ENCODE measurements around the gene PHPT1. TPM values are rescaled to one million over a fixed set of nuclear protein-coding genes. Genes with fewer than 3 reads are reported as not detected.
"Not testable (repeated sequence)": the region's sequence is repeated elsewhere in the genome, so short reads cannot be mapped to it uniquely, and the experiment has no call there.

Gene PHPT1
- total and polyA plus RNA-seq, 2 of the 8 experiments (the other 6 are each of a cell fraction or from before 2014, with no cell fraction given), result 109 to 226 TPM

GRCh38 chr9:136843801-136844740 lies 5.1 kb upstream of the PHPT1 start:
- H2AK5ac ChIP-seq (ENCODE audit: low read depth, low read length); H2BK120ac ChIP-seq (replicated peaks; ENCODE audit: low read depth, low read length); FAIRE-seq; H3K23ac ChIP-seq (ENCODE audit: insufficient read length); H3K14ac ChIP-seq (ENCODE audit: insufficient read length); H3K18ac ChIP-seq (ENCODE audit: extremely low read depth, low read length); H3K9me3 ChIP-seq (ENCODE audit: insufficient read depth in 2 of 2, low read depth in 1 of 2, low read length in 1 of 2); H3K27ac ChIP-seq (ENCODE audit: low read depth, low read length); H4K5ac ChIP-seq (ENCODE audit: insufficient read length, low read depth, low read length); H3K79me2 ChIP-seq (ENCODE audit: control insufficient read depth in 1 of 2, insufficient read depth in 2 of 2, low read length in 2 of 2); H4K91ac ChIP-seq (replicated peaks; ENCODE audit: insufficient read length, low read length); H2BK5ac ChIP-seq (ENCODE audit: low read depth, low read length); H3K4ac ChIP-seq (replicated peaks; ENCODE audit: insufficient read length, low read depth, low read length); H2BK15ac ChIP-seq (ENCODE audit: low read length); H3K79me1 ChIP-seq (ENCODE audit: low read depth, low read length); H3K9ac ChIP-seq (replicated peaks in 1 of 4; ENCODE audit: extremely low read depth in 1 of 4, low read depth in 3 of 4, low read length in 3 of 4); H2BK12ac ChIP-seq (ENCODE audit: low read depth, low read length); H4K20me1 ChIP-seq (replicated peaks in 1 of 2; ENCODE audit: control insufficient read depth in 1 of 2, insufficient read depth in 2 of 2, low read length in 2 of 2); H2BK20ac ChIP-seq (ENCODE audit: low read length); H2AFZ ChIP-seq (ENCODE audit: low read length); H3K56ac ChIP-seq (replicated peaks; ENCODE audit: insufficient read length, low read depth, low read length): not testable (repeated sequence)
- H3K23me2 ChIP-seq (ENCODE audit: low read depth, low read length), result peaks cover 11% of the 10 kb centered on the region
- peaks cover 5 to 32% (median 20%) of the 10 kb centered on the region in 4 experiments for H3K4me1 ChIP-seq (replicated peaks in 1 of 4; ENCODE audit: control insufficient read depth in 3 of 4, insufficient read depth in 4 of 4, low read length in 3 of 4)
- ChIA-PET POLR2A (ENCODE audit: partially characterized antibody) (interaction anchor here (1.2 to 20.5 kb wide), 7 partner anchors 7 to 152 kb away, joined by 3 to 248 read pairs (median 9); partner anchors contain the start of genes CLIC3 and MAMDC4), CTCF (ENCODE audit: partially characterized antibody) (interaction anchor here (0.5 to 8.9 kb wide), 18 partner anchors 11 to 683 kb away, joined by 3 to 131 read pairs (median 4); partner anchors contain the start of gene RABL6)
- 53% methylated on average over 36 of the region's 99 CpGs; no CpG with 5 or more reads in 1 of the 2 experiments for WGBS, 2 experiments (ENCODE audit: extremely low coverage in 1 of 2, insufficient coverage in 1 of 2, insufficient read length in 1 of 2, insufficient replicate concordance in 2 of 2, low coverage in 1 of 2, low lambda C conversion rate in 2 of 2, missing lambda C conversion rate in 1 of 2)
- peak overlapping the region; percentile 25; the same call in 1 of the 2 replicates for H4K8ac ChIP-seq (ENCODE audit: extremely low read depth, insufficient read depth, low read length)
- H3K4me3 ChIP-seq (ENCODE audit: extremely low read depth in 1 of 4, insufficient read depth in 2 of 4, low read depth in 3 of 4, low read length in 4 of 4), result peak overlapping the region in 1 of 4 experiments; percentile 48; a peak in 2 of 8 replicates
- peak overlapping the region; percentile 18 to 40; a peak in 2 of 4 replicates for H3K4me2 ChIP-seq (ENCODE audit: insufficient read depth in 1 of 2, low read depth in 2 of 2, low read length in 2 of 2)
- H3K36me3 ChIP-seq (ENCODE audit: control insufficient read depth in 2 of 4, insufficient read depth in 4 of 4, low read length in 3 of 4), result peaks cover 0 to 11% (median 2%) of the 10 kb centered on the region in 4 experiments; a peak in 2 of 8 replicates
- TF ChIP-seq MAX (IDR thresholded peaks at IDR 0.05) (0 out of 2 replicates have a peak, but pooled peaks have one; percentile 3), CTCF (IDR thresholded peaks at IDR 0.05; ENCODE audit: control extremely low read depth in 1 of 3, insufficient read depth in 1 of 3, low read depth in 1 of 3, low read length in 3 of 3) (peak in 2 of 3 experiments; percentile 31 to 34; a peak in 3 of 4 replicates), GABPA (IDR thresholded peaks at IDR 0.05; ENCODE audit: borderline replicate concordance, insufficient read depth, low read length) (peak; percentile 59; the same call in 1 of the 2 replicates)
- DNase-seq (ENCODE audit: low read depth in 1 of 2, low spot score in 2 of 2), result peak in 1 of 2 experiments; percentile 97
- peaks cover 2 to 12% (median 7%) of the 10 kb centered on the region in 4 experiments; a peak in 6 of 7 replicates for H3K27me3 ChIP-seq (replicated peaks in 1 of 4; ENCODE audit: control insufficient read depth in 3 of 4, extremely low read depth in 1 of 4, insufficient read depth in 3 of 4, low read length in 3 of 4)
